ENCODE results near the gene CTAG1B.
"Not testable (repeated sequence)": the region's sequence is repeated elsewhere in the genome, so short reads cannot be mapped to it uniquely, and the experiment has no call there.

CTAG1B gene

GRCh38 chrX:154582994-154583393 lies 36.1 kb downstream of the CTAG1B start:
- not testable (repeated sequence) for DNase-seq

GRCh38 chrX:154575076-154575475 lies 44.0 kb downstream of the CTAG1B start:
- DNase-seq = not testable (repeated sequence)

- DNase-seq = not testable (repeated sequence)
These were observed 46.0 kb downstream of the CTAG1B start for GRCh38 chrX:154573061-154573460.

- not testable (repeated sequence) for DNase-seq
These were observed 48.7 kb downstream of the CTAG1B start for GRCh38 chrX:154570361-154570760.

Measured in NCI-H2029 treated with DMSO at 0.1 percent for 48 hours (cell line).